ENCODE results near the gene TXN.

The TXN gene

GRCh38 chr9:110256380-110257096 lies at the start of gene TXN:
TSS of gene TXN (minus strand) at chr9:110256507. CDS start at chr9:110256435, 72 bp downstream.
- peak; percentile 94 for DNase-seq (ENCODE audit: low spot score)

GRCh38 chr9:110303133-110303532 lies 46.8 kb upstream of the TXN start:
- peak; percentile 25 for DNase-seq (ENCODE audit: low spot score)

GRCh38 chr9:110298043-110298605 lies 41.8 kb upstream of the TXN start:
- DNase-seq (ENCODE audit: low spot score): no peak

- no peak for DNase-seq (ENCODE audit: low spot score)
These were observed 36.9 kb upstream of the TXN start for GRCh38 chr9:110293248-110293647.

- no peak for DNase-seq (ENCODE audit: low spot score)
These were observed 35.7 kb upstream of the TXN start for GRCh38 chr9:110291921-110292557.

GRCh38 chr9:110290001-110290400 lies 33.7 kb upstream of the TXN start:
- DNase-seq (ENCODE audit: low spot score): no peak

GRCh38 chr9:110288503-110288902 lies 32.2 kb upstream of the TXN start:
- DNase-seq (ENCODE audit: low spot score): no peak

GRCh38 chr9:110287289-110287680 lies 31.0 kb upstream of the TXN start:
- DNase-seq (ENCODE audit: low spot score): no peak

- DNase-seq (ENCODE audit: low spot score): no peak
These were observed 28.0 kb upstream of the TXN start for GRCh38 chr9:110284211-110284844.

- no peak for DNase-seq (ENCODE audit: low spot score)
These were observed 27.4 kb upstream of the TXN start for GRCh38 chr9:110283751-110284150.

- DNase-seq (ENCODE audit: low spot score): no peak
These were observed 26.4 kb upstream of the TXN start for GRCh38 chr9:110282739-110283081.

GRCh38 chr9:110282018-110282738 lies 25.9 kb upstream of the TXN start:
- peak; percentile 29 for DNase-seq (ENCODE audit: low spot score)

GRCh38 chr9:110278080-110278707 lies 21.9 kb upstream of the TXN start:
- no peak for DNase-seq (ENCODE audit: low spot score)

GRCh38 chr9:110276781-110277180 lies 20.5 kb upstream of the TXN start:
- DNase-seq (ENCODE audit: low spot score): no peak

- no peak for DNase-seq (ENCODE audit: low spot score)
These were observed 14.1 kb upstream of the TXN start for GRCh38 chr9:110270211-110270995.

- DNase-seq (ENCODE audit: low spot score): no peak
These were observed 10.5 kb upstream of the TXN start for GRCh38 chr9:110266795-110267194.

- DNase-seq (ENCODE audit: low spot score): no peak
These were observed 5.3 kb upstream of the TXN start for GRCh38 chr9:110261632-110262031.

- no peak for DNase-seq (ENCODE audit: low spot score)
These were observed 4.6 kb upstream of the TXN start for GRCh38 chr9:110260911-110261310.

GRCh38 chr9:110259566-110259965 lies 3.3 kb upstream of the TXN start:
- DNase-seq (ENCODE audit: low spot score): no peak

GRCh38 chr9:110258690-110259091 lies 2.4 kb upstream of the TXN start:
- no peak for DNase-seq (ENCODE audit: low spot score)

- DNase-seq (ENCODE audit: low spot score): no peak
These were observed 1.6 kb upstream of the TXN start for GRCh38 chr9:110257956-110258355.

All from AG08396 (cell line).